HepG2 (cell line): ENCODE data around the gene SMYD1. TPM values are rescaled to one million over a fixed set of nuclear protein-coding genes. Genes with fewer than 3 reads are reported as not detected.

Experiments used
- CEBPZ ChIP-seq: IDR thresholded peaks from 2 replicates; pipeline ENCODE4 v1.6.1; 2012; ENCODE audit warnings: low read length, improper control_type of control experiment
- IKZF4 ChIP-seq: sonication (generic); formaldehyde crosslinking; IDR thresholded peaks from 2 replicates; pipeline ENCODE4 v1.5.1; 2020; ENCODE audit warnings: borderline replicate concordance, mild to moderate bottlenecking, low read depth, missing genetic modification reagents; ENCODE audit errors: not compliant biosample characterization
- KAT8 ChIP-seq: IDR thresholded peaks from 2 replicates; pipeline ENCODE4 v1.6.1; 2016; ENCODE audit warnings: missing genetic modification reagents, missing compliant biosample characterization
- NONO ChIP-seq, 2 experiments: fragments of 450-650 bp in 1 of 2; sonication (generic) in 1 of 2; formaldehyde crosslinking in 1 of 2; IDR thresholded peaks in 1 of 2; conservative IDR thresholded peaks in 1 of 2; 2 replicates each; pipeline versions ENCODE4 v1.6.1 to v1.8.0; 2017 to 2022; ENCODE audit warnings: mild to moderate bottlenecking in 1 of 2, missing genetic modification reagents in 1 of 2, moderate library complexity in 1 of 2
- TCF7L2 ChIP-seq: IDR thresholded peaks from 2 replicates; pipeline ENCODE4 v1.6.1; 2011; ENCODE audit warnings: mild to moderate bottlenecking, low read depth, low read length, moderate library complexity
- U2AF1 ChIP-seq: fragments of 200-400 bp; formaldehyde crosslinking; optimal IDR thresholded peaks from 2 replicates; pipeline ENCODE3; 2017; ENCODE audit warnings: mild to moderate bottlenecking, low read depth, low read length
- ZBTB20 ChIP-seq: sonication (generic); formaldehyde crosslinking; IDR thresholded peaks from 2 replicates; pipeline ENCODE4 v1.8.1; 2023; ENCODE audit warnings: missing genetic modification reagents, low read depth, mild to moderate bottlenecking, borderline replicate concordance
- ZBTB34 ChIP-seq: sonication (generic); formaldehyde crosslinking; IDR thresholded peaks from 2 replicates; pipeline ENCODE4 v1.8.0; 2022; ENCODE audit warnings: mild to moderate bottlenecking, missing genetic modification reagents
- ZNF18 ChIP-seq: sonication (generic); formaldehyde crosslinking; IDR thresholded peaks from 2 replicates; pipeline ENCODE4 v1.8.0; 2022; ENCODE audit warnings: mild to moderate bottlenecking, missing genetic modification reagents; ENCODE audit not compliant: insufficient replicate concordance
- ZNF34 ChIP-seq: sonication (generic); formaldehyde crosslinking; IDR thresholded peaks from 2 replicates; pipeline ENCODE4 v1.4.0; 2020; ENCODE audit warnings: mild to moderate bottlenecking, missing genetic modification reagents, borderline replicate concordance
- ZNF574 ChIP-seq: sonication (generic); formaldehyde crosslinking; IDR thresholded peaks from 2 replicates; pipeline ENCODE4 v1.4.0; 2020; ENCODE audit warnings: missing genetic modification reagents
- ZNF7 ChIP-seq: IDR thresholded peaks from 2 replicates; pipeline ENCODE4 v1.6.1; 2016; ENCODE audit warnings: missing biosample characterization, missing genetic modification reagents
- ZNF800 ChIP-seq: sonication (generic); formaldehyde crosslinking; IDR thresholded peaks from 2 replicates; pipeline ENCODE4 v1.4.0; 2020; ENCODE audit warnings: missing genetic modification reagents
- ZSCAN5A ChIP-seq: sonication (generic); formaldehyde crosslinking; IDR thresholded peaks from 2 replicates; pipeline ENCODE4 v1.8.0; 2022; ENCODE audit warnings: mild to moderate bottlenecking, missing genetic modification reagents, borderline replicate concordance
- polyA plus RNA-seq, 8 experiments: library from polyadenylated mRNA; depleted of rRNA in 3 of 8; stranded (reverse) in 7 of 8; unstranded in 1 of 8; fragments of >200 nt; fragmentation: Illumina TruSeq in 4 of 8; extraction: Trizol in 4 of 8; gene quantifications; 2 replicates each; pipeline versions ENCODE4 v1.2.1 to v1.2.3, GENCODE V29; 2011 to 2016; ENCODE audit warnings: low read depth in 4 of 8, missing spikeins in 1 of 8, mixed read lengths in 1 of 8; ENCODE audit not compliant: insufficient read depth in 1 of 8
- total RNA-seq, 5 experiments: library from RNA; depleted of rRNA; stranded (reverse); fragments of >200 nt; fragmentation: Illumina TruSeq; extraction: Trizol; gene quantifications; 2 replicates each; pipeline ENCODE4 v1.2.3, GENCODE V29; 2016; ENCODE audit warnings: low read depth in 1 of 5

The SMYD1 gene
- total and polyA plus RNA-seq, 2 of the 13 experiments (the other 11 are each of a cell fraction or from before 2014, with no cell fraction given) = not detected

- no peak for TF ChIP-seq TCF7L2
- no peak for TF ChIP-seq ZSCAN5A
- no peak for TF ChIP-seq NONO (IDR thresholded peaks at IDR 0.05)
- TF ChIP-seq NONO (CRISPR knock-in tag; conservative IDR thresholded peaks at IDR 0.05) = peak; percentile 67; the same call in 1 of the 2 replicates
- TF ChIP-seq U2AF1 = peak; percentile 41
- TF ChIP-seq KAT8 (CRISPR knock-in tag) = peak; percentile 84
- peak; percentile 94 for TF ChIP-seq IKZF4
- TF ChIP-seq ZNF34 (CRISPR knock-in tag) = peak; percentile 82
- peak; percentile 61 for TF ChIP-seq ZNF18 (CRISPR knock-in tag)
- peak; percentile 85 for TF ChIP-seq ZNF574 (CRISPR knock-in tag)
- no peak; the same call in 1 of the 2 replicates for TF ChIP-seq ZBTB34 (CRISPR knock-in tag)
- TF ChIP-seq ZNF800 (CRISPR knock-in tag) = peak; percentile 35; the same call in 1 of the 2 replicates
- TF ChIP-seq ZBTB20 (CRISPR knock-in tag) = no peak
- no peak; the same call in 1 of the 2 replicates for TF ChIP-seq ZNF7 (CRISPR knock-in tag)
- no peak for TF ChIP-seq CEBPZ
Observed at GRCh38 chr2:88055371-88056128, 12.1 kb upstream of the SMYD1 start, which contains the start of gene KRCC1 (continued).
